Activated naive CD4-positive, alpha-beta T cell treated with Interleukin-2 at 50 U/mL for 16 hours (primary cell): ENCODE measurements around the gene KIF24.
"Not testable (repeated sequence)": the region's sequence is repeated elsewhere in the genome, so short reads cannot be mapped to it uniquely, and the experiment has no call there.

Experiments
- DNase-seq: peaks from one replicate; pipeline ENCODE4 v3.0.0-alpha.2; 2020

Gene KIF24

GRCh38 chr9:34328987-34329832 lies at the start of gene KIF24, which contains the start of gene NUDT2:
Gene KIF24 (minus strand): TSS chr9:34329268. CDS start chr9:34311346, 17,922 bp downstream.
Gene NUDT2 (plus strand): TSS chr9:34329569. CDS start chr9:34339040, 9,471 bp downstream.
- DNase-seq = peak; percentile 95

- DNase-seq = no peak
These were observed 49.5 kb upstream of the KIF24 start for GRCh38 chr9:34378376-34379060.

- DNase-seq = no peak
These were observed 48.3 kb upstream of the KIF24 start for GRCh38 chr9:34377404-34377746.

GRCh38 chr9:34376596-34377403 lies 47.7 kb upstream of the KIF24 start, which contains the start of gene MYORG:
Gene MYORG (minus strand): TSS chr9:34376898. CDS start chr9:34372943, 3,955 bp downstream.
- DNase-seq = peak; percentile 99

- peak; percentile 51 for DNase-seq
These were observed 47.0 kb upstream of the KIF24 start for GRCh38 chr9:34375901-34376595.

GRCh38 chr9:34374905-34375552 lies 46.0 kb upstream of the KIF24 start:
- no peak for DNase-seq

GRCh38 chr9:34374339-34374738 lies 45.3 kb upstream of the KIF24 start:
- DNase-seq = no peak

GRCh38 chr9:34373749-34374148 lies 44.7 kb upstream of the KIF24 start:
- DNase-seq = no peak

GRCh38 chr9:34372467-34373011 lies 43.5 kb upstream of the KIF24 start:
- no peak for DNase-seq

- no peak for DNase-seq
These were observed 42.9 kb upstream of the KIF24 start for GRCh38 chr9:34371886-34372466.

- peak; percentile 17 for DNase-seq
These were observed 42.2 kb upstream of the KIF24 start for GRCh38 chr9:34370970-34371880.

GRCh38 chr9:34370335-34370969 lies 41.4 kb upstream of the KIF24 start:
- no peak for DNase-seq

GRCh38 chr9:34369636-34370035 lies 40.6 kb upstream of the KIF24 start:
- DNase-seq = no peak

GRCh38 chr9:34368796-34369195 lies 39.7 kb upstream of the KIF24 start:
- DNase-seq = not testable (repeated sequence)

GRCh38 chr9:34367751-34368410 lies 38.8 kb upstream of the KIF24 start:
- DNase-seq = not testable (repeated sequence)

GRCh38 chr9:34366365-34366764 lies 37.3 kb upstream of the KIF24 start:
- DNase-seq = no peak

GRCh38 chr9:34365282-34365681 lies 36.2 kb upstream of the KIF24 start:
- no peak for DNase-seq

- DNase-seq = no peak
These were observed 34.7 kb upstream of the KIF24 start for GRCh38 chr9:34363619-34364351.
